ENCODE data around the gene CDH19.

CDH19 gene, protein sequence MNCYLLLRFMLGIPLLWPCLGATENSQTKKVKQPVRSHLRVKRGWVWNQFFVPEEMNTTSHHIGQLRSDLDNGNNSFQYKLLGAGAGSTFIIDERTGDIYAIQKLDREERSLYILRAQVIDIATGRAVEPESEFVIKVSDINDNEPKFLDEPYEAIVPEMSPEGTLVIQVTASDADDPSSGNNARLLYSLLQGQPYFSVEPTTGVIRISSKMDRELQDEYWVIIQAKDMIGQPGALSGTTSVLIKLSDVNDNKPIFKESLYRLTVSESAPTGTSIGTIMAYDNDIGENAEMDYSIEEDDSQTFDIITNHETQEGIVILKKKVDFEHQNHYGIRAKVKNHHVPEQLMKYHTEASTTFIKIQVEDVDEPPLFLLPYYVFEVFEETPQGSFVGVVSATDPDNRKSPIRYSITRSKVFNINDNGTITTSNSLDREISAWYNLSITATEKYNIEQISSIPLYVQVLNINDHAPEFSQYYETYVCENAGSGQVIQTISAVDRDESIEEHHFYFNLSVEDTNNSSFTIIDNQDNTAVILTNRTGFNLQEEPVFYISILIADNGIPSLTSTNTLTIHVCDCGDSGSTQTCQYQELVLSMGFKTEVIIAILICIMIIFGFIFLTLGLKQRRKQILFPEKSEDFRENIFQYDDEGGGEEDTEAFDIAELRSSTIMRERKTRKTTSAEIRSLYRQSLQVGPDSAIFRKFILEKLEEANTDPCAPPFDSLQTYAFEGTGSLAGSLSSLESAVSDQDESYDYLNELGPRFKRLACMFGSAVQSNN

DNA sequence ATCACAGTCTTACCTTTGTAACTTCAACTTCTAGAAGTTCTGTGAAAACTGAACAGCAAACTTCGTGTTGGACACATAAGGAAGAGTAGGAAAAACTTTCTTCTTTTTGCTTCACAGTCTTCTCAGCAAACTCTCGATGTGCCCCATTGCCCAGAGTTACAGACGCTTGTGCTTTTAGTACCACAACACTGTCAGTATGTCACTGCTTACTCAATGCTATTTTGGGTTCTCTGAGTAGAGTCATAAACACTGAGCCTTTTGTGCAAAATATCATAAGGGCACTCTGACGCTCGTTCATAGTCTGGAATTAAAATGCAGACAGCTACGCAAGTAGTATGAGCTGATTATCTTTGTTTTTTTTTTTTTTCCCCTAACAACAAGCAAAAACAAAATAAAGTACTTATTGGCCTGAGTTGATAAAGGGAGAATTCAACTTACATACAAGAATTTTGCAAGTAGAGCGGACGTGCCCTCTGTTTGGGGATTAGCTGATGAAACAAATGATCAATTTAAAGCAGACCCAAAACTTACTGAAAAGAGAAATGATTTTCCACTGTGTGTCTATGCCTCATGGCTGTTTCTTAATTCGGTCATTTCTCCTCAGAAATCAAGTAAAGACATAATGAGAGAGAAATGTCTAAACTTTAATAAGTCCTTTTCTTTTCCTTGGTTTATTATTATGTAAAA, at the start of gene CDH19:
TSS of gene CDH19 (minus strand) at position 150 of the 687 bp plus-strand sequence. CDS start 31,886 bp downstream, outside the sequence.
- DNase-seq, result no peak
- Mint-ChIP-seq H3K4me3 (no peak within 1 kb of the TSS), H3K36me3 (ENCODE audit: low read depth) (no peaks in the 10 kb centered on the region), H3K27me3 (no peaks in the 10 kb centered on the region), H3K9me3 (no peaks in the 10 kb centered on the region), H3K27ac (no peak within 1 kb of the TSS), H3K4me1 (ENCODE audit: low read depth) (no peaks in the 10 kb centered on the region)

DNA sequence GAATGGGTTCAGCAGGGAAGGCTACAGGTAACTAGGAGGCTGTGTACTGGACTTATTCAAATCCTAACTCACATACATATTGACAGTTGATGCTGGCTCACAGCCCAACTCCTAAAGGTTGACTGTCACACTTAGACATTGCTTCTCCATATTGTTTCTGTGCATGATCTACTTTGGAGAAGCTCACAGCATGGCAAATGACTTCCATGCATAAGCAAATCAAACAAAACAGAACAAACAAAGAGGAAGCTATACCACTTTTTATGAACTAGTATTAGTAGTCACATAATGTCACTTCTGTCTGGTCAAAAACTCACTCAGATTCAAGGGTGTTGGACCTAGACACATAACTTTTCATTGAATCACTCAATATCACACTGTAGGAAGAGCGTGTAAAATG, 43.8 kb upstream of the CDH19 start:
- Mint-ChIP-seq H3K9me3 (no peaks in the 10 kb centered on the region), H3K27ac (no peak overlapping the region), H3K4me3 (no peak overlapping the region), H3K4me1 (ENCODE audit: low read depth) (no peaks in the 10 kb centered on the region), H3K27me3 (no peaks in the 10 kb centered on the region), H3K36me3 (ENCODE audit: low read depth) (no peaks in the 10 kb centered on the region)
- no peak for DNase-seq

DNA sequence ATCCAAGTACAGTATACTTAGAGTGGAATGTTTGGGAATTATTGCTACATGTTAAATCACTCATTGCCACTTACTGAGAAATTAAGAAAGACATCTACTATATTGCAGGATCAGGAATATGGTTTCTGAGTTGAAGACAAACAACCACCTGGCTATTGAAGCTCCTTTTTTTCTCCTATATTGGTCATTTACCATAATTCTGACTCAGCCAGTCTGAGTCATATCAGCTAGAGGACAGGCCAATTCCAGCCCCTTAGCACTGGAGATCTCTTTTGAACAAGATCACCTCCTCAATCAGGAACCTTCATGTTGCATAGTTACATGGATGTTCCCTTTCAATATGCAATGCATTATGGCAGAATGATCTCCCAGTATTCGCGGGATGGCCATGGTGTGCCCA, 42.7 kb upstream of the CDH19 start:
- Mint-ChIP-seq H3K27me3 (no peaks in the 10 kb centered on the region), H3K27ac (no peak overlapping the region), H3K4me3 (no peak overlapping the region), H3K36me3 (ENCODE audit: low read depth) (no peaks in the 10 kb centered on the region), H3K9me3 (no peaks in the 10 kb centered on the region), H3K4me1 (ENCODE audit: low read depth) (no peaks in the 10 kb centered on the region)
- no peak for DNase-seq

DNA sequence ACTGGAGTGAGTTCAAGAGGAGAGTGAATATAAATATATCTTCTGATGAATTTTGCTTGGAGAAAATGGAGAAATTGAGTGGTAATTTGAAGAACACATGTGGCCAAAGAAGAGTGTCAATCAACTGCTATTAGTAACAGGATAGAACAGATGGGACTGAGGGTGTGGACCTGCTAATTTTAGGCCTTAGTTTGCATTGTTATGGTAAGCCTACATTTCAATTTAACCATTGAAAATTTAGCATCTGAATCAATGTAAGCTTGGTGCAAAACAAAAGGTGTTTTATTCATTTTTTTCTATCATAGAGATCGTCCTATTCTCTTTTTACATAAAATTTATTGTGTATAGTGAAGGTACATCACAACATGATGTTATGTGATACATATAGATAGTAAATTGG, 42.1 kb upstream of the CDH19 start:
- DNase-seq, result no peak
- Mint-ChIP-seq H3K4me3 (no peak overlapping the region), H3K4me1 (ENCODE audit: low read depth) (no peaks in the 10 kb centered on the region), H3K36me3 (ENCODE audit: low read depth) (no peaks in the 10 kb centered on the region), H3K27me3 (no peaks in the 10 kb centered on the region), H3K9me3 (peaks cover 1% of the 10 kb centered on the region), H3K27ac (no peak overlapping the region)

DNA sequence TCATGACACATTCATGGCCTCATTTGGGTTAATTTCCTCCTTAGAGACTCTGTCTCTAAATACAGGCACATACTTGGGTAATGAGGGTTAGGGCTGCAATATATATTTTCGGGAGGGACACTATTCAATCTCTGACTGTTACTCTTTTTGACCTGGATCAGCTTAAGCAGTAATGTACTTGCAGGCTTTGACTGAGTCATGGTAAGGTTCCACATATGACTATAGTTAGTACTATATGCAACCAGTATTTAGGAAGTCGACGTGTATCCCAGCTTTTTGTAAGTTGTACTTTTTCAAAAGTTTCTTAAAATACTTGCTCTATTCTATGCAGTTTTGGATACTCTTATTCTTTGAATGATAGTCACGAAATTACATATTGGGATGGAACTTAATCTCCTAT, 37.2 kb upstream of the CDH19 start:
- no peak for DNase-seq
- no peak overlapping the region for H3K4me3 Mint-ChIP-seq
- H3K36me3 Mint-ChIP-seq (ENCODE audit: low read depth), result no peaks in the 10 kb centered on the region
- no peaks in the 10 kb centered on the region for H3K27me3 Mint-ChIP-seq
- H3K27ac Mint-ChIP-seq, result no peak overlapping the region
- peaks cover 3% of the 10 kb centered on the region for H3K9me3 Mint-ChIP-seq
- H3K4me1 Mint-ChIP-seq (ENCODE audit: low read depth), result no peaks in the 10 kb centered on the region

DNA sequence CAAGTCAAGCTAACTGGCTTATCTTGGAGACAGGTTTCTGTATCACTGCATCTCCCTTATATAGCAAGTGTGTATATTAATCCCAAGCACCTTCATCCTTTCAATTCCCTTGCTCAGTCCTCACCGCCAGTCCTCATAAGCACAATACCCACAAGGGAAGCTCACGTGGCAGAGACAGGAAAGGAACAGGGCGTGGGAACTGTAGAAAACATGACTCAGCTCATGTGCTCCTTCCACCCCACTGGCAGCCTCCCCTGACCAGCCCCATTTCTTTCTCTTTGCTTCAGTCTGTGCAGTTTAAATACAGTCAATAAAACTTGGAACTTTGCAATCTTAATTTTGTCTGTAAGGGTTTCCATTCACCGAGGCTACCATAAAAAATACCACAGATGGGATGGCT, 36.5 kb upstream of the CDH19 start:
- DNase-seq, result no peak
- no peak overlapping the region for H3K27ac Mint-ChIP-seq
- no peaks in the 10 kb centered on the region for H3K27me3 Mint-ChIP-seq
- H3K4me3 Mint-ChIP-seq, result no peak overlapping the region
- no peaks in the 10 kb centered on the region for H3K36me3 Mint-ChIP-seq (ENCODE audit: low read depth)
- H3K9me3 Mint-ChIP-seq, result peaks cover 3% of the 10 kb centered on the region
- H3K4me1 Mint-ChIP-seq (ENCODE audit: low read depth), result no peaks in the 10 kb centered on the region

DNA sequence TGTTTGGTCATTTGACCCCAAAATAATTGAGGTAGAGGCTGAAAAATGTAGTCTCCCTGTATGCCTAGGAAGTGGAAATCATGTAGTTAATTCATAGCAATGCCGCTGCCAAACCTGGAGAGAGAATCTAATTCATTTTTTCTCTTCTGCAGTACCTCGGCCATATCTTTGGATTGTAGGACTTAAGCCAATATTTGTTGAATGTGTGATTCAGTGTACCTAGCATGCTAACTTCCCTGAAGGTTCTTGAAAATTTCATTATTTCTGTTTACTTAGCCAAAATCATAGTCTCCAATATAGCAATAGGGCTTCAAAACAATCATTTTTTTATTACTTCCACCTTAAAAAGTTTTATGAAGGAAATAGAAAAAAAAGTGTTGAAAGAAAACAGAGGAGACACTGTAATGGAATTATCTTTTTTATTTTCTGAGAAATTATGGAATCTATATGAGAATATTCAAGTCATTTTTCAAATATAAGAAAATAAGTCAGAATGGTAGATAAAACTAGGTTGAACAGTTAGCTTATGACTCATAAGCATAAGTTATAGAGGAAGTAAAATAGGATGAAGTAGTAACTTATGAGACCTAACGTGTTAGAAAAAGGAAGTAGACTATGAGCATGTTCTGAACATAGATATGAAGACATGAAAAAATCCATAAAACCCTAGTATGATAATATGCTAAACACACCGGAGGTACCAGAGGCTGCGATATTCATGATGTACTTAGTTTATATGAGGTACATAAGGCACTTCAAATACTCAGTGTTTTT, 35.2 kb upstream of the CDH19 start:
- Mint-ChIP-seq H3K4me3 (no peak overlapping the region), H3K27ac (no peak overlapping the region), H3K36me3 (ENCODE audit: low read depth) (no peaks in the 10 kb centered on the region), H3K9me3 (peaks cover 3% of the 10 kb centered on the region), H3K4me1 (ENCODE audit: low read depth) (no peaks in the 10 kb centered on the region), H3K27me3 (no peaks in the 10 kb centered on the region)
- DNase-seq, result no peak

DNA sequence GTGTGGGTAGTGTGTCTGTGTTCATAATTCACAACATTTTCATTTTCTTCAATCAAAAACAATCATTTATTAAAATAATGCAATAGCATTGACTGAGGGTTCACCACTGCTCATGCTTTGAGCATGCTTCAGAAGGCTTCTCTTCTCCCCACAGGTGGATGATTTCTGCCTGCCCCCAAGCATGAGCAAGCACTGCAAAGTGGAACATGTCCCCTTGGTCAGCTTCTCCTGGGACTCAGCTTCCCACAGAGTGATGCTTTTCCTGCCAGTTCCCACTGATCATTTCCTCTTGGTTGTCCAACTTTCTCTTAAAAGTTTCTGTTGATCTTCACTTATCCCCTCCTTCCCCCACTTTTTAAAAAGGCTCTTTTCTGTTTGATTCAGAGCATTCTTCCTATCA, 31.5 kb upstream of the CDH19 start:
- no peaks in the 10 kb centered on the region for H3K36me3 Mint-ChIP-seq (ENCODE audit: low read depth)
- DNase-seq, result no peak
- no peaks in the 10 kb centered on the region for H3K4me1 Mint-ChIP-seq (ENCODE audit: low read depth)
- no peaks in the 10 kb centered on the region for H3K9me3 Mint-ChIP-seq
- H3K27ac Mint-ChIP-seq, result no peak overlapping the region
- no peak overlapping the region for H3K4me3 Mint-ChIP-seq
- H3K27me3 Mint-ChIP-seq, result no peaks in the 10 kb centered on the region

DNA sequence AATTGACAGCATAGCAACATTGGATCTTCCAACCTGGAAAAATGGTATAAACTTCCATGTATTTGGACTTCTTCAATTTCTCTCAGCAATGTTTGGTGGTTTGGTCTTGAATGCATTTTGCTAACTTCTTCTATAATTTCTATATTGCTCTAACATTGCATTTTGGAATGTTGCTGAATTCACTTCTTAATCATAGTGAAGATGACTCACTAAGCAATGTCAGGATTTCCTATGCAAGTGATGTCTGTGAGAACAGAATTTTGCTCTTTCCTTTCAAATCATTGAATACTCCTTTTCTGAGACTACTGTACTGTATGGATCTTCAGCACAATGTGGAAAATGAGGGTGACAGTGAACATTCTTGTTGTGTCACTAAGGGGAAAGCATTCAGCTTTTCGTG, 28.9 kb upstream of the CDH19 start:
- DNase-seq, result no peak
- H3K27ac Mint-ChIP-seq, result no peak overlapping the region

DNA sequence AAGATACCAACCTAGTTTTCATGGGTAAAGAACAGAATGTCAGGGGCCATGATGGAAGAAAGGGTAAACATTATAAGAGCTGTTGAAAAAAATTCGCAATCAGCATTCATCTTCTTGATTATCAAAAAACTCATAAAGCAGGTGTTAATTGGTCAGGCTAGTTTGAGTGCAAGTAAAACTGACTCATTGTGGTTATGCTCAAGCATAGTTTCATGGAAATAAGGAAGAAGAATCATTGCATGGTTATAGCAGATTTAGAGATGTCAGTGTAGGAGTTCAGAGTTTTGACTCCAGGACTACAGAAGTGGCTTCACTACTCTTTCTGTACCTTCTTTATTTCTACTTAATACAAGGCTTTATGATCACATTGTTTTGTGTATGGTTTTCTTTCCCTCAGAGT, 26.9 kb upstream of the CDH19 start:
- Mint-ChIP-seq H3K4me1 (ENCODE audit: low read depth) (no peaks in the 10 kb centered on the region), H3K27ac (no peak overlapping the region), H3K36me3 (ENCODE audit: low read depth) (no peaks in the 10 kb centered on the region), H3K9me3 (peaks cover 2% of the 10 kb centered on the region), H3K27me3 (no peaks in the 10 kb centered on the region), H3K4me3 (no peak overlapping the region)
- no peak for DNase-seq

More for the DNA sequence above, 28.9 kb upstream of the CDH19 start:
- Mint-ChIP-seq H3K36me3 (ENCODE audit: low read depth) (no peaks in the 10 kb centered on the region), H3K4me1 (ENCODE audit: low read depth) (no peaks in the 10 kb centered on the region), H3K4me3 (no peak overlapping the region), H3K27me3 (no peaks in the 10 kb centered on the region), H3K9me3 (peaks cover 2% of the 10 kb centered on the region)

DNA sequence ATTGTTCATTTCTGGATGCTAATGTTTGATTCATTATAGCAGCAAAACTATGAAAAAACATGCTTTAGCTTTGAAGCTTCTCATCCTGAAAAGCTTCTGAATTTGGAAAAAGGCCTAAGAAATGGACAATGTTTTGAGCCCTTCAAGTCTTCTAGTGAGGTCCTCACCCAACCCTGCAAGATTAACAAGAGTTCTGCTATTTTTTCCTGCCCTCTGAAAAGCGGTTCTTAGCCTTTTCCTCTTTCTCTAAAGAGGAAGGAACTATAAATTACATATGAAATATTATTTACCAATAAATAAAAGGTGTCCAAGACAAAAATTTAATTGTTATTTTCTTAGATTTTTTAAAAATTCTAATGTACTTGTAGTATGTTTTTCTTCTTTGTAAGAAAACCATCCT, 19.9 kb upstream of the CDH19 start:
- no peak overlapping the region for H3K27ac Mint-ChIP-seq
- no peak overlapping the region for H3K4me3 Mint-ChIP-seq
- no peaks in the 10 kb centered on the region for H3K36me3 Mint-ChIP-seq (ENCODE audit: low read depth)
- H3K9me3 Mint-ChIP-seq, result peaks cover 3% of the 10 kb centered on the region
- no peak for DNase-seq
- no peaks in the 10 kb centered on the region for H3K4me1 Mint-ChIP-seq (ENCODE audit: low read depth)
- H3K27me3 Mint-ChIP-seq, result no peaks in the 10 kb centered on the region

DNA sequence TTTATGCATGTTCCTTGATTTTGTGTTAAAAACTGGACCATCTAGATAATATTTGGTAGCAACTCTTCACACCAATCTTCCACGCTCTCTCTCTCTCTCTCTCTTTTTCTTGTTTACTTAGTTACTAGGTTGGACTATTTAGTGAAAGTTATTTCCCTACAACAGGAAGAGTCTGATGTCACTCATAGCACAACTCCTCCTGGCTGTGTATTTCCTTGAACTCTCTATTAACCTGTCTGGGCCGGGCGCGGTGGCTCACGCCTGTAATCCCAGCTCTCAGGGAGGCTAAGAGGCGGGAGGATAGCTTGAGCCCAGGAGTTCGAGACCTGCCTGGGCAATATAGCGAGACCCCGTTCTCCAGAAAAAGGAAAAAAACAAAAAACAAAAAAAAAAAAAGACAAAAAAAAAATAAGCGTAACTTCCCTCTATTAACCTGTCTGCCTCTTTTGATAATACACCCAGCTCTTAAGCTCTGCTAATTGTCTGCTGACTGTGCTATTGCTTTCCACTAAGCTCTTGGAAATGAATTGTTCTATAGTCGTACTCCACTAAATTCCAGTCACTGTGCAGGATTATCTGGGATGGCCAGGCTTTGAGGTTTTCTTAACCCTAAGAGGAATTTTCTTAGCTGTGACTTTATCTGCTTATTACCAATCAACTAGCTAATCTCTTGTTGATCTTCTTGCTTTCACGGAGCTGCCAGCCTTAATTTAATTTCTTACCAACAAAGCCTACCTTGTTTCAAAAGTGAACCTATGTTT, 18.1 kb upstream of the CDH19 start:
- no peaks in the 10 kb centered on the region for H3K27me3 Mint-ChIP-seq
- no peak for DNase-seq
- H3K9me3 Mint-ChIP-seq, result peaks cover 8% of the 10 kb centered on the region
- no peak overlapping the region for H3K4me3 Mint-ChIP-seq
- H3K4me1 Mint-ChIP-seq (ENCODE audit: low read depth), result no peaks in the 10 kb centered on the region
- H3K27ac Mint-ChIP-seq, result no peak overlapping the region
- H3K36me3 Mint-ChIP-seq (ENCODE audit: low read depth), result no peaks in the 10 kb centered on the region

DNA sequence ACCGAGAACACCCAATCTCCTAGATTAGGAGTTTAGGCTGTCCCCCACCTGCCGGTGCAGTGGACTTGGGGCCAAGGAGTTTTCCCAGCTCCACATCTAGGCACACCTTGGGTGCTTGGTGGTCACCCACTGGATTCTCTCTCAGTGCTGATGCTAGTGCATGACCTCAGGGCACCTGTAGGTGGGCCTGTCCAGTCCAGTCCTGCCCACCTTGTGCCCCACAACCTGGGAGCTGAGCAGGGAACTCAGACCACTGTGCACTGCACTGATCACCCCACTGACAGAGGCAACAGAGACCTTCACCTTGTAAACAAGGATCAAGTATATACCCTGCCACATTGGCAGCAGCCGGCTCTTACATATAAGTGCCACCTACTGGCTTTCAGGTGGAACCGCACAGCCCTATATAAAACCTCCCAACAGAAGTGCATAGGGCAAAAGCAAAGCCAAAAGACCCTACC, 12.7 kb upstream of the CDH19 start:
- H3K27me3 Mint-ChIP-seq, result no peaks in the 10 kb centered on the region
- H3K4me1 Mint-ChIP-seq (ENCODE audit: low read depth), result no peaks in the 10 kb centered on the region
- H3K4me3 Mint-ChIP-seq, result no peak overlapping the region
- DNase-seq, result no peak
- H3K27ac Mint-ChIP-seq, result no peak overlapping the region
- H3K36me3 Mint-ChIP-seq (ENCODE audit: low read depth), result no peaks in the 10 kb centered on the region
- H3K9me3 Mint-ChIP-seq, result peaks cover 8% of the 10 kb centered on the region

DNA sequence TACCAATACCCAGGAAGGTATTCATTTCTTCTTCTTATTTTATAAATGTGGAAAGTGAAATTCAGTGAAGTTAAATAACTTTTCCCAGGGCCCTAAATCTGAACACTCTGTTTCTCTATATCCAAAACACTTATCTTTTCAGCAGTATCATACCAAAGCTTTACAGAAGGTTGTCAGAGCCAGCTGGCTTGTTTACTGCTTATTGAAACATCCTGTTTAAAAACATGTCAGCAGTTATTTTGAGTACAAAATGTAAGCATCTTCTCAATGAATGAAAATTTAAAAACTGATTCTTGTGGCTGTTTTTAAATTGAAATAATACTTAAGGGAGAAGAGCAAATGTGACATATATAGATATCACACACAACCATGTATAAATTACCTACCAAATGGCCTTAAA, 11.3 kb upstream of the CDH19 start:
- Mint-ChIP-seq H3K27me3 (no peaks in the 10 kb centered on the region), H3K36me3 (ENCODE audit: low read depth) (no peaks in the 10 kb centered on the region), H3K9me3 (peaks cover 8% of the 10 kb centered on the region), H3K27ac (no peak overlapping the region), H3K4me3 (no peak overlapping the region), H3K4me1 (ENCODE audit: low read depth) (no peaks in the 10 kb centered on the region)
- no peak for DNase-seq
